NCI-H1048 (cell line): ENCODE measurements around the gene ANO4.
"Not testable (repeated sequence)": the region's sequence is repeated elsewhere in the genome, so short reads cannot be mapped to it uniquely, and the experiment has no call there.

Source experiments
- DNase-seq: peaks from one replicate; lab custom pipeline; 2025; lab: John Stamatoyannopoulos, UW

The ANO4 gene

GRCh38 chr12:100871195-100871734 lies 76.7 kb downstream of the ANO4 start:
- DNase-seq = no peak

GRCh38 chr12:100875156-100875555 lies 80.6 kb downstream of the ANO4 start:
- DNase-seq = no peak

GRCh38 chr12:100875771-100876170 lies 81.2 kb downstream of the ANO4 start:
- DNase-seq = no peak

- no peak for DNase-seq
Observed at GRCh38 chr12:100877776-100878175, 83.2 kb downstream of the ANO4 start.

- DNase-seq = no peak
Observed at GRCh38 chr12:100895192-100895591, 100.6 kb downstream of the ANO4 start.

GRCh38 chr12:100896192-100896591 lies 101.6 kb downstream of the ANO4 start:
- no peak for DNase-seq

GRCh38 chr12:100897240-100897639 lies 102.7 kb downstream of the ANO4 start:
- DNase-seq = no peak

- DNase-seq = no peak
Observed at GRCh38 chr12:100899301-100899700, 104.7 kb downstream of the ANO4 start.

- no peak for DNase-seq
Observed at GRCh38 chr12:100900808-100901207, 106.2 kb downstream of the ANO4 start.

GRCh38 chr12:100901266-100901665 lies 106.7 kb downstream of the ANO4 start:
- no peak for DNase-seq

GRCh38 chr12:100904270-100904669 lies 109.7 kb downstream of the ANO4 start:
- no peak for DNase-seq

GRCh38 chr12:100908501-100908900 lies 113.9 kb downstream of the ANO4 start:
- DNase-seq = no peak

GRCh38 chr12:100913872-100914592 lies 119.5 kb downstream of the ANO4 start:
- DNase-seq = no peak

- no peak for DNase-seq
Observed at GRCh38 chr12:100919116-100919515, 124.5 kb downstream of the ANO4 start.

- DNase-seq = no peak
Observed at GRCh38 chr12:100920493-100920892, 125.9 kb downstream of the ANO4 start.

- no peak for DNase-seq
Observed at GRCh38 chr12:100926669-100927248, 132.2 kb downstream of the ANO4 start.

GRCh38 chr12:100927826-100928225 lies 133.2 kb downstream of the ANO4 start:
- no peak for DNase-seq

- DNase-seq = no peak
Observed at GRCh38 chr12:100932571-100932970, 138.0 kb downstream of the ANO4 start.

GRCh38 chr12:100933531-100933930 lies 139.0 kb downstream of the ANO4 start:
- DNase-seq = not testable (repeated sequence)

- no peak for DNase-seq
Observed at GRCh38 chr12:100935929-100936328, 141.4 kb downstream of the ANO4 start.

GRCh38 chr12:100936661-100937060 lies 142.1 kb downstream of the ANO4 start:
- no peak for DNase-seq

- DNase-seq = no peak
Observed at GRCh38 chr12:100940503-100940902, 145.9 kb downstream of the ANO4 start.

GRCh38 chr12:100942984-100943749 lies 148.6 kb downstream of the ANO4 start:
- no peak for DNase-seq
